SU-DHL-6 (cell line): ENCODE measurements around the gene ZNF70.

Experiments used
- H2AFZ ChIP-seq: fragments of 200-600 bp; sonication (generic); 2 replicates; pipeline ENCODE4 v1.6.1; 2014; ENCODE audit warnings: low read depth, mild to moderate bottlenecking, moderate library complexity, mixed read lengths, antibody characterized with exemption, low read length; ENCODE audit not compliant: severe bottlenecking
- H3F3A ChIP-seq: fragments of 200-600 bp; shearing (Covaris generic); 2 replicates; pipeline ENCODE4 v1.6.0; 2016; ENCODE audit warnings: antibody characterized with exemption, mild to moderate bottlenecking; ENCODE audit not compliant: insufficient read depth
- H3K27ac ChIP-seq: fragments of 200-600 bp; sonication (generic); 2 replicates; pipeline ENCODE4 v1.5.1; 2016; ENCODE audit warnings: low read depth, mild to moderate bottlenecking, low read length, moderate library complexity, mixed read lengths
- H3K27me3 ChIP-seq: fragments of 200-600 bp; sonication (generic), shearing (Covaris generic); 2 replicates; pipeline ENCODE4 v1.6.0; 2014; ENCODE audit warnings: mild to moderate bottlenecking, low read length
- H3K36me3 ChIP-seq: fragments of 200-600 bp; sonication (generic); 2 replicates; pipeline ENCODE4 v1.6.1; 2014; ENCODE audit warnings: mild to moderate bottlenecking, low read length, mixed read lengths
- H3K4me2 ChIP-seq: fragments of 300-600, 200-600 bp; shearing (Covaris generic), sonication (generic); 2 replicates; pipeline ENCODE4 v1.6.0; 2014; ENCODE audit warnings: low read length, low read depth, mild to moderate bottlenecking; ENCODE audit not compliant: poor library complexity, severe bottlenecking
- H3K4me3 ChIP-seq: fragments of 200-600 bp; sonication (generic); 2 replicates; pipeline ENCODE4 v1.5.1; 2014; ENCODE audit warnings: antibody characterized with exemption, low read length, mild to moderate bottlenecking, mixed read lengths; ENCODE audit not compliant: insufficient read depth, poor library complexity, severe bottlenecking
- H3K79me2 ChIP-seq: fragments of 200-600 bp; sonication (generic); 2 replicates; pipeline ENCODE4 v1.6.1; 2014; ENCODE audit warnings: mild to moderate bottlenecking, low read length, moderate library complexity; ENCODE audit not compliant: insufficient read depth
- H3K9ac ChIP-seq: fragments of 200-600 bp; sonication (generic); 2 replicates; pipeline ENCODE4 v1.7.0; 2014; ENCODE audit warnings: mild to moderate bottlenecking, low read length
- H3K9me2 ChIP-seq: fragments of 200-600 bp; sonication (generic); replicated peaks from 2 replicates; pipeline ENCODE4 v1.6.1; 2014; ENCODE audit warnings: low read length; ENCODE audit not compliant: insufficient read depth
- H3K9me3 ChIP-seq: fragments of 200-600 bp; sonication (generic); 2 replicates; pipeline ENCODE4 v1.6.1; 2014; ENCODE audit warnings: low read length, mixed read lengths; ENCODE audit not compliant: insufficient read depth
- H4K20me1 ChIP-seq: fragments of 200-600 bp; sonication (generic); 2 replicates; pipeline ENCODE4 v1.6.1; 2014; ENCODE audit warnings: low read depth, mild to moderate bottlenecking, antibody characterized with exemption, low read length, moderate library complexity, mixed read lengths
- CTCF ChIP-seq: fragments of 200-600 bp; sonication (generic); IDR thresholded peaks from one replicate; pipeline ENCODE4 v1.5.1; 2017; ENCODE audit warnings: antibody characterized with exemption, mild to moderate bottlenecking, low read length, moderate library complexity; ENCODE audit not compliant: insufficient read depth, poor library complexity, severe bottlenecking
- EZH2phosphoT487 ChIP-seq: fragments of 200-600 bp; sonication (generic), shearing (Covaris generic); conservative IDR thresholded peaks from 2 replicates; pipeline ENCODE4 v1.6.1; 2018; ENCODE audit warnings: mild to moderate bottlenecking, antibody characterized with exemption, low read length, moderate library complexity, mixed read lengths

The ZNF70 gene

GRCh38 chr22:23779731-23780130 is 28.8 kb upstream of the ZNF70 start:
- Histone ChIP-seq H3K79me2 (no peaks in the 10 kb centered on the region), H3K4me3 (no peak overlapping the region), H3K27ac (no peak overlapping the region), H4K20me1 (no peaks in the 10 kb centered on the region), H3F3A (no peaks in the 10 kb centered on the region), H2AFZ (no peak overlapping the region), H3K9me2 (no peaks in the 10 kb centered on the region), H3K27me3 (no peaks in the 10 kb centered on the region), H3K36me3 (no peaks in the 10 kb centered on the region), H3K4me2 (no peak overlapping the region), H3K9me3 (no peaks in the 10 kb centered on the region), H3K9ac (no peak overlapping the region)
- TF ChIP-seq CTCF (no peak), EZH2phosphoT487 (no peak)

GRCh38 chr22:23779083-23779482 is 28.2 kb upstream of the ZNF70 start:
- TF ChIP-seq CTCF (no peak), EZH2phosphoT487 (no peak)
- Histone ChIP-seq H3K27me3 (no peaks in the 10 kb centered on the region), H3K4me2 (no peak overlapping the region), H3K27ac (no peak overlapping the region), H3K4me3 (no peak overlapping the region), H3K36me3 (no peaks in the 10 kb centered on the region), H3F3A (no peaks in the 10 kb centered on the region), H2AFZ (no peak overlapping the region), H3K9me3 (no peaks in the 10 kb centered on the region), H3K79me2 (no peaks in the 10 kb centered on the region), H4K20me1 (no peaks in the 10 kb centered on the region), H3K9me2 (no peaks in the 10 kb centered on the region), H3K9ac (no peak overlapping the region)

GRCh38 chr22:23778577-23778900 is 27.6 kb upstream of the ZNF70 start:
- H3K4me2 ChIP-seq: no peak overlapping the region
- no peak for TF ChIP-seq EZH2phosphoT487
- no peak for TF ChIP-seq CTCF
- H3K9ac ChIP-seq: no peak overlapping the region
- no peaks in the 10 kb centered on the region for H3K27me3 ChIP-seq
- H3K27ac ChIP-seq: no peak overlapping the region
- H4K20me1 ChIP-seq: no peaks in the 10 kb centered on the region
- no peaks in the 10 kb centered on the region for H3K36me3 ChIP-seq
- H3F3A ChIP-seq: no peaks in the 10 kb centered on the region
- no peaks in the 10 kb centered on the region for H3K79me2 ChIP-seq
- no peaks in the 10 kb centered on the region for H3K9me2 ChIP-seq
- H2AFZ ChIP-seq: no peak overlapping the region
- H3K4me3 ChIP-seq: no peak overlapping the region
- H3K9me3 ChIP-seq: no peaks in the 10 kb centered on the region
